Neural progenitor cell (in vitro differentiated cells): ENCODE results near the gene FUBP1. TPM values are rescaled to one million over a fixed set of nuclear protein-coding genes. Genes with fewer than 3 reads are reported as not detected.

ENCODE experiments used
- DNase-seq: peaks from one replicate; pipeline ENCODE4 v3.0.0-alpha.2; 2016; ENCODE audit warnings: low spot score
- H2AFZ ChIP-seq: fragments of 200-600 bp; sonication (generic); replicated peaks from 2 replicates; pipeline ENCODE4 v1.6.1; 2016; ENCODE audit warnings: antibody characterized with exemption
- H3F3A ChIP-seq: fragments of 200-600 bp; sonication (generic); 2 replicates; pipeline ENCODE4 v1.6.1; 2016; ENCODE audit warnings: antibody characterized with exemption, low read depth
- H3K27ac ChIP-seq: fragments of 200-600 bp; sonication (generic); 2 replicates; pipeline ENCODE4 v1.5.1; 2016; ENCODE audit warnings: mild to moderate bottlenecking
- H3K27me3 ChIP-seq: fragments of 200-600 bp; sonication (generic); 2 replicates; pipeline ENCODE4 v1.6.1; 2016; ENCODE audit warnings: mild to moderate bottlenecking, moderate library complexity
- H3K36me3 ChIP-seq: fragments of 200-600 bp; sonication (generic); 2 replicates; pipeline ENCODE4 v1.5.1; 2016
- H3K4me1 ChIP-seq: fragments of 200-600 bp; sonication (generic); 2 replicates; pipeline ENCODE4 v1.6.1; 2016; ENCODE audit warnings: mixed run types
- H3K4me2 ChIP-seq: fragments of 200-600 bp; sonication (generic); 2 replicates; pipeline ENCODE4 v1.6.1; 2016
- H3K4me3 ChIP-seq: fragments of 200-600 bp; sonication (generic); 2 replicates; pipeline ENCODE4 v1.5.1; 2016
- H3K79me2 ChIP-seq: fragments of 200-600 bp; sonication (generic); 2 replicates; pipeline ENCODE4 v1.6.1; 2016; ENCODE audit warnings: low read depth
- H3K9ac ChIP-seq: fragments of 200-600 bp; sonication (generic); 2 replicates; pipeline ENCODE4 v1.6.1; 2016
- H3K9me3 ChIP-seq: fragments of 200-600 bp; sonication (generic); 2 replicates; pipeline ENCODE4 v1.5.1; 2016; ENCODE audit warnings: low read depth
- H4K20me1 ChIP-seq: fragments of 200-600 bp; sonication (generic); 2 replicates; pipeline ENCODE4 v1.6.1; 2016; ENCODE audit warnings: low read depth
- H3K27ac Mint-ChIP-seq: 3 replicates; pipeline ENCODE4 v1.8.0; 2021; ENCODE audit warnings: mixed read lengths
- H3K27me3 Mint-ChIP-seq: 2 replicates; pipeline ENCODE4 v1.8.0; 2022; ENCODE audit warnings: low read depth, mild to moderate bottlenecking, inconsistent platforms, moderate library complexity, mixed read lengths; ENCODE audit not compliant: insufficient read depth
- H3K36me3 Mint-ChIP-seq: 3 replicates; pipeline ENCODE4 v1.8.0; 2021; ENCODE audit warnings: mixed read lengths
- H3K4me1 Mint-ChIP-seq: 3 replicates; pipeline ENCODE4 v1.8.0; 2021; ENCODE audit warnings: mixed read lengths
- H3K4me3 Mint-ChIP-seq: 3 replicates; pipeline ENCODE4 v1.8.0; 2021; ENCODE audit warnings: mild to moderate bottlenecking, moderate library complexity, mixed read lengths
- H3K9me3 Mint-ChIP-seq: 3 replicates; pipeline ENCODE4 v1.8.0; 2020; ENCODE audit warnings: mixed read lengths
- CTCF ChIP-seq: fragments of 200-600 bp; sonication (generic); IDR thresholded peaks from 2 replicates; pipeline ENCODE4 v1.5.1; 2017; ENCODE audit warnings: antibody characterized with exemption, mild to moderate bottlenecking
- EZH2 ChIP-seq: fragments of 200-600 bp; sonication (generic); IDR thresholded peaks from 2 replicates; pipeline ENCODE4 v1.6.1; 2017; ENCODE audit warnings: antibody characterized with exemption, mild to moderate bottlenecking, moderate library complexity
- EZH2phosphoT487 ChIP-seq: fragments of 200-600 bp; sonication (generic); IDR thresholded peaks from 2 replicates; pipeline ENCODE4 v1.6.1; 2017; ENCODE audit warnings: antibody characterized with exemption
- total RNA-seq: library from RNA; depleted of rRNA; stranded (reverse); fragments of >200 nt; gene quantifications from 2 replicates; pipeline ENCODE4 v1.2.3, GENCODE V29; 2015; ENCODE audit warnings: low replicate concordance

Gene FUBP1
- total RNA-seq, 1 donor from 2014 or later = 491 TPM

GRCh38 chr1:77950873-77951272, 28.0 kb downstream of the FUBP1 start:
- Histone ChIP-seq H3K27me3 (no peaks in the 10 kb centered on the region), H3K4me1 (peaks cover 8% of the 10 kb centered on the region), H3K27ac (peak overlapping the region; percentile 23), H3K9me3 (no peaks in the 10 kb centered on the region), H2AFZ (no peak overlapping the region), H3K9ac (no peak overlapping the region), H3K36me3 (peaks cover 75% of the 10 kb centered on the region), H3K4me3 (no peak overlapping the region), H3F3A (peaks cover 67% of the 10 kb centered on the region), H3K79me2 (peaks cover 65% of the 10 kb centered on the region), H3K4me2 (no peak overlapping the region), H4K20me1 (peaks cover 65% of the 10 kb centered on the region)
- Mint-ChIP-seq H3K27me3 (no peaks in the 10 kb centered on the region), H3K4me3 (no peak overlapping the region), H3K4me1 (no peaks in the 10 kb centered on the region), H3K36me3 (peaks cover 32% of the 10 kb centered on the region), H3K9me3 (no peaks in the 10 kb centered on the region), H3K27ac (no peak overlapping the region)
- no peak for DNase-seq
- TF ChIP-seq EZH2phosphoT487 = no peak
- no peak for TF ChIP-seq CTCF
- TF ChIP-seq EZH2 = no peak

- Histone ChIP-seq H3K9ac (no peak overlapping the region), H3K4me1 (peaks cover 8% of the 10 kb centered on the region), H3K27me3 (no peaks in the 10 kb centered on the region), H3F3A (peaks cover 77% of the 10 kb centered on the region), H3K27ac (peak overlapping the region; percentile 42), H2AFZ (no peak overlapping the region), H3K36me3 (peaks cover 75% of the 10 kb centered on the region), H3K9me3 (no peaks in the 10 kb centered on the region), H3K4me2 (no peak overlapping the region), H3K4me3 (no peak overlapping the region), H3K79me2 (peaks cover 50% of the 10 kb centered on the region), H4K20me1 (peaks cover 53% of the 10 kb centered on the region)
- Mint-ChIP-seq H3K27ac (no peak overlapping the region), H3K27me3 (no peaks in the 10 kb centered on the region), H3K4me1 (no peaks in the 10 kb centered on the region), H3K36me3 (peaks cover 30% of the 10 kb centered on the region), H3K9me3 (no peaks in the 10 kb centered on the region), H3K4me3 (no peak overlapping the region)
- TF ChIP-seq CTCF = peak; percentile 27
- no peak for TF ChIP-seq EZH2phosphoT487
- DNase-seq = peak; percentile 32
These were observed 29.9 kb downstream of the FUBP1 start for GRCh38 chr1:77948841-77949424.

GRCh38 chr1:77945345-77945744, 33.5 kb downstream of the FUBP1 start:
- Histone ChIP-seq H3K9me3 (no peaks in the 10 kb centered on the region), H3K27ac (peak overlapping the region; percentile 27), H3K9ac (no peak overlapping the region), H3K4me2 (no peak overlapping the region), H3K36me3 (peaks cover 60% of the 10 kb centered on the region), H4K20me1 (peaks cover 44% of the 10 kb centered on the region), H3K79me2 (peaks cover 29% of the 10 kb centered on the region), H3K4me1 (peaks cover 8% of the 10 kb centered on the region), H3K4me3 (no peak overlapping the region), H3K27me3 (no peaks in the 10 kb centered on the region), H3F3A (peaks cover 91% of the 10 kb centered on the region), H2AFZ (no peak overlapping the region)
- H3K36me3 Mint-ChIP-seq = peaks cover 30% of the 10 kb centered on the region
- H3K27ac Mint-ChIP-seq = no peak overlapping the region
- no peaks in the 10 kb centered on the region for H3K9me3 Mint-ChIP-seq
- H3K27me3 Mint-ChIP-seq = no peaks in the 10 kb centered on the region
- no peak for TF ChIP-seq EZH2phosphoT487
- TF ChIP-seq EZH2 = no peak
- no peak for TF ChIP-seq CTCF
- no peak overlapping the region for H3K4me3 Mint-ChIP-seq
- DNase-seq = no peak
- no peaks in the 10 kb centered on the region for H3K4me1 Mint-ChIP-seq
